Lung microvascular endothelial cell (primary cell): ENCODE results near the gene OR10G7. TPM values are rescaled to one million over a fixed set of nuclear protein-coding genes. Genes with fewer than 3 reads are reported as not detected.
A peak's percentile ranks its signal among the peaks of the same experiment; 100 is the strongest.

Experiments used
- DNase-seq, 2 donors: peaks; one replicate each; pipeline versions ENCODE4 v3.0.0 to v3.0.0-alpha.2; 2010; ENCODE audit warnings: low read depth in 2 of 2
- total RNA-seq: library from RNA; depleted of rRNA; stranded (reverse); fragments of >200 nt; gene quantifications from 2 replicates; pipeline ENCODE4 v1.2.1, GENCODE V29; 2014

The OR10G7 gene, protein sequence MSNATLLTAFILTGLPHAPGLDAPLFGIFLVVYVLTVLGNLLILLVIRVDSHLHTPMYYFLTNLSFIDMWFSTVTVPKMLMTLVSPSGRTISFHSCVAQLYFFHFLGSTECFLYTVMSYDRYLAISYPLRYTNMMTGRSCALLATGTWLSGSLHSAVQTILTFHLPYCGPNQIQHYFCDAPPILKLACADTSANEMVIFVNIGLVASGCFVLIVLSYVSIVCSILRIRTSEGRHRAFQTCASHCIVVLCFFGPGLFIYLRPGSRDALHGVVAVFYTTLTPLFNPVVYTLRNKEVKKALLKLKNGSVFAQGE
- total RNA-seq = not detected in 2 replicates

DNA sequence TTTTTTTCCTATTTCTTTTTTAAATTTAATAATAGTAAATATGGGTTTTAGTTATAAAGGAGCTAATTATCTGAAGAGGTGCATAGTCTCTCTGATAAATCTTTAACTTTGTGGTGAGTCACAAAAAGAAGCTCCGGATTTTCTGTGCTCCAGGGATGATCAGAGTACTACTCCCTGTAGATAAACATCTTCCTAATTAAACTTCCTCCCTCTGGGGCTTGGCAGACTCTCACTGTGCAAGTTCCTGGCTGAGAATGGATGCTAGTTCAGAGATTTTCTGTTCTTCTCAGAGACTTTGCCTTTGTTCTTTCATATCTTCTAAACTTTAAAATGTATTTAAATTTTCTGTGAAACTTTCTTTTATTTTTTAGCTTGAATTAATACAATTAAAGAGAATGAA lies at the start of gene OR10G7:
Gene OR10G7, minus strand, starts transcription at position 72 of the 400 bp plus-strand sequence. CDS start 2,324 bp downstream, outside the sequence.
- peak in 1 of 2 donors; percentile 6 for DNase-seq

DNA sequence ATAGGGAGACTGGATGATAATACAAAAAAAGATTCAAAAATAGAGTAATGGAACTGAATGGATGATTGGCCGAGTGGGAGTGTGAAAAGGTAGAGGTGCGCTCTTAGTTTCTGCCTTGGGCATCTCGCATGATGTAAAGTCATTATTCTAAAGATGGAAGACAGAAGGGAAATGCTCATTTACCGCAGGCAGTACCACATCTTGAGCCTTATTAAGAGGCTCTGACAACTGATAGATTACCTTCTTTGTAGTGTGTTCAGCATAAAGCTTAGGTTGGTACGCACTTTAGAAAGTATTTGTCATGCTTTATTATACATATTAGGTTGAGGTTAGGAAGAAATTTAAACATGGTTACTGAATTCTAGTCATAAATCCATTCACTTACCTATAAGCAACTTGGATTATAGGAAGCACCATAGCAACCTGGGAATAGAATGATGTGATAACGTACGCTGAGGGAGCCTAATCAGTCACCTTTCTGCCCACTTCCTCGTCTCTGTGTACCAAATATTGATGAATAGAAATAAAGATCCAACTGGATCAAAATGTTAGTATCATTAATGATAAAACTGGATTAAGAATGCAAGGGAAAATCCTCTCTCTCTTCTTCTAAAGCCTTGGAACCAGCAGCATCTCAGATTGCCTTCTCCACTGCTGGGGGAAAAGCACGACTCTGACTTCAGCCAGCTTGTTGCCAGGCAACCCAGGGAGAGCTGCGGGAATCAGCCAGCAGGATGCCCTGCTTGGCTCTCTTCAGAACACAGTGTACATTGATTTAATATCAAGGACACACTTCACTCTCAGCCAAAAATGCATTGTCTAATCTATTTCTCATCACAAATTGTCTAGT lies 45.1 kb upstream of the OR10G7 start:
- no peak for DNase-seq

DNA sequence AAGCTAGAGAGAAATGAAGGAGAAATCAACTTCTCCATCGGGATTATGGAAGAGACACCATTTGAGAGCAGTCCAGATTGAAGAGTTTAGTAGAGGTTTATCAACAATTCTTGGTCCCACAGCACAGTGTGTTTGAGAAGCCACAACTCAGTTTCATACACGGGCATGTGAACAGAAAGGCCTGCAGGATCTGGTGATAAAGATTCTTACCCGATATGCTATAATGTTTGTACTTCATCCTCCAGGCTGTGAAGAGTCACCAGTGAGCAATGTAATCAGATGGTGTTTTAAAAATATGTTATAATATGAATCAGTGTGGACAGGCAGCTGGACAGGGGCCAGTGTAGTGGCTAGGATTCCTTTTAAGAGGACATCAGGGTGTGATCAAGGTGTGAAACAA lies 44.5 kb upstream of the OR10G7 start:
- no peak for DNase-seq

DNA sequence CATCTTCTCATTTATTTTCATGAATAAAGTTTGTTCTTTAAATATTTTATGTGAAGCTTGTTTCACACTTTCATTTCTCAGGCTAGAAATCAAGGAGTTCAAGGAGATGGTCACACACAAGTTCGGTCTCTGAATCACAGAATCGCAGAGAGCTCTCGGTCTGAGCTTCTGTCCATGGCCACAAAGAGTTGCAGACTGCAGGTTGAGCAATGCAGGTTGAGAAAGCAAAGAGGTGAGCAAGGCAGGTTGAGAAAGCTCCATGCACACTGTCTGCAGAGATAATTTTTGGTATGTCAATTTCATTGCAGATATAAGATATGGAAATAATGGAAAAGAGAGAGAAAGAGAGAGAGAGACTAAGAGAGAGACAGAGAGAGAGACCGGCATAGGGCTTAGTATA lies 41.2 kb upstream of the OR10G7 start:
- no peak for DNase-seq

- DNase-seq = no peak
Measured at GRCh38 chr11:124081483-124081882, 40.4 kb upstream of the OR10G7 start.

GRCh38 chr11:124080327-124081001 lies 39.3 kb upstream of the OR10G7 start:
- no peak for DNase-seq

- DNase-seq = no peak
Measured at GRCh38 chr11:124079631-124080326, 38.7 kb upstream of the OR10G7 start.

- no peak for DNase-seq
Measured at GRCh38 chr11:124078591-124078990, 37.5 kb upstream of the OR10G7 start.

GRCh38 chr11:124077266-124077665 lies 36.1 kb upstream of the OR10G7 start:
- DNase-seq = no peak

DNA sequence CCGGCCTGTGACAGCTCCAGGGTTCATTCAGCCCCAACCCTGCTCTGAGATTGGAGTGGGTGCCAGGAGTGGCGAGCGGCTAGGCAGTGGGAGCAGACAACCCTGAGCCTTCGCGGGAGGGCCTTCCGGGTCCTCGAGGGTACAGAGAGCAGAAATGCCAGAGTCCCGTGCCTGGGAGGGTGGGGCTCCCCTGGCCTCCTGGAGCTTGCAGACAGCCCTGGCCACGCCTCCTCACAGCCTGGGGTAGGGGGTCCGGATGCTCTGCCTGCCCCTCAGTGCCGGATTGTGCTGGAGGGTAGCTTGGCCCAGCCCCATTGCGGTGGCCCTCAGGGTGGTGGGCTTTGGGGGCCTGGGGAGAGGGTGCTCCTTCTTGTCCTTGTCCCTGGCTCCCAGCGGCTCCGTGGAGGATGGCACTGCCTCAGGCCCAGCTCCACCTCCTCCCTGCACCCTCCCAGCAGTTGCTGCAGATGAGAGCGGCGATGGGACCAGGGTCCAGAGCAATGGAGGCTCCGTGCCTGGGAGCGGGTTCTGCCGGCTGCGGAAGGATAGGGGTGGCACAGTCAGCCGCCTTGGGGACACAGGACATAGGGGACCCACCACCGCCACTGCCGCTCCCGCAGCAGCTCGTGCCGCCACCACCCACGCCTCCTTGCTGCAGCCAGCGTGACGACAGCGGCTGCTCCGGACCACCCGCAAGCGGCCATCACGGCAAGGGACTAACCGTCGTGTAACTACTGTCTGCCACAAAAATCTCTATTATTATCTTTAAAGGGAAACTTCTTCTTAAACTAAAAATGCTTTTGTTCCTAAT lies 34.9 kb upstream of the OR10G7 start:
- peak; percentile 15 to 22 for DNase-seq

- DNase-seq = no peak
Measured at GRCh38 chr11:124075492-124075840, 34.3 kb upstream of the OR10G7 start.

- no peak for DNase-seq
Measured at GRCh38 chr11:124074554-124074953, 33.4 kb upstream of the OR10G7 start.

GRCh38 chr11:124072147-124072546 lies 31.0 kb upstream of the OR10G7 start:
- no peak for DNase-seq

GRCh38 chr11:124071623-124071948 lies 30.5 kb upstream of the OR10G7 start:
- no peak for DNase-seq

- DNase-seq = peak; percentile 88 to 90
Measured at GRCh38 chr11:124070915-124071622, 29.9 kb upstream of the OR10G7 start.

DNA sequence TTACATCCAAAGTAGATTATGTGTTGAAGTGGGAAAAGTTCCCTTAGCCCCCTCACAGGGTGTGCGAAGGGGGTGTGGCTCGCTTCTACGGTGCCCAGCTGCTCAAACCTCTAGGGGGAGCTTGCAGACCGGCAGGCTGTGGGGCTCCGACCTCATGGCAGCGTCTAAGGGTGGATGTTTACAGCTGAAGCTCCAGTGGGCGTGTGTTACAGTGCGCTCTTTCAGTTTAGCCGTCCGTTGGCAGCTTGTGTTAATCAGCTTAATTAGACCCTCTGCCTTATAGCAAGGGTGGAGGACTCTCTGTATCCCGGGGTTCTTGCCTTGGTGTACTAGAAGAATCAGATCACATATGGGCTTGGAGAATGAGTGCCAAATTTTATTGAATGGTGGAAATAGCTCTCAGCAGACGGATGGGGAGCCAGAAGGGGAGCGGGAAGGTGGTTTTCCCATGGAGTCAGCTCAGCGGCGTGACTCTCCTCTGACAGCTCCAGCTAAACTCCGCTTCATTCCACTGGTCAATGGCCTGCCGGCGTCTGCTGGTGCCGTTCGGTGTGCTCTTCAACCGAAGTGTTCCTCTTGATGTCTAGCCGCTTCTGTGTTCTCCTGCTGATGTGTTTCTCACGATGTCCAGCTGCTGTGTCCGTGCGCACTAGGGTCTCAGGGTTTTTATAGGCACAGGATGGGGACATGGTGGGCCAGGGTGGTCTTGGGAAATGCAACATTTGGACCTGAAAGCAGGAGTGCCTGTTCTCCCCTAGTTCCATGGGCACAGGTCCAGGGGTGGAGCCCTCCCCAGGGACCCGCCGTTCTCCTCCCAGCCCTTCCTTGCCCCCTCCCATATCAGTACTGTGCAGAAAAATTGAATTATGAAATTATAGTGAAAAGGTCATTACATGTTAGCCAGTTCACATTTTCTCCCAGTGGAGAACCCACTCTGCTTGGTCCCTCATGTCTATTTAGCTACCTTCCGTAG lies 28.6 kb upstream of the OR10G7 start:
- peak; percentile 74 to 84 for DNase-seq

GRCh38 chr11:124068601-124069110 lies 27.5 kb upstream of the OR10G7 start:
- no peak for DNase-seq

GRCh38 chr11:124052966-124053365 lies 11.8 kb upstream of the OR10G7 start:
- no peak for DNase-seq

DNA sequence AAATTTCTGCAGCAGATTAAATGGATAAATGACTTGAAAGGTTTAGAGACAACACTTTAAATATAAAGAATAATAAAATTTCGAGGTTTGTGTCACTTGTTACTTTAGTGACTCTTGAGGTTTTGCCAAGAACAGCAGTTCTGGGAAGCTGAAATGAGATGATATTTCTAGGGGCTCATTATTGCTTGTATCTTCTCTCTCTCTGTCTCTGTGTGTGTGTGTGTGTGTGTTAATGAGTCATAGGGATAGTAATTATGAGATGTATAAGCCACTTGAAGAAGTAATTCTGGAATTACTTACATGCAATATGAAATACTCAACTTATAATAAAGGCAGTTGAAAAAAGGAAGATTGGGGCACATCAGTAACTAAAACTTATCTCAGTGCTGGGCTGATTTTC lies 9.6 kb upstream of the OR10G7 start:
- DNase-seq = no peak
